NCI-H128 (cell line): ENCODE measurements around the gene KRAS.
"Not testable (repeated sequence)": the region's sequence is repeated elsewhere in the genome, so short reads cannot be mapped to it uniquely, and the experiment has no call there.

Experiments
- DNase-seq: peaks from one replicate; lab custom pipeline; 2025; ENCODE audit not compliant: unreplicated experiment; lab: John Stamatoyannopoulos, UW

KRAS gene

GRCh38 chr12:25250744-25251730 lies at the start of gene KRAS:
KRAS (minus strand) TSS chr12:25250929.
- DNase-seq = peak; percentile 89

- DNase-seq = no peak
Observed at GRCh38 chr12:25296381-25296780, 45.7 kb upstream of the KRAS start.

- DNase-seq = no peak
Observed at GRCh38 chr12:25295361-25295760, 44.6 kb upstream of the KRAS start.

- DNase-seq = no peak
Observed at GRCh38 chr12:25293653-25294052, 42.9 kb upstream of the KRAS start.

- not testable (repeated sequence) for DNase-seq
Observed at GRCh38 chr12:25292810-25293221, 42.1 kb upstream of the KRAS start.

GRCh38 chr12:25287610-25288009 lies 36.9 kb upstream of the KRAS start:
- no peak for DNase-seq

GRCh38 chr12:25286837-25287236 lies 36.1 kb upstream of the KRAS start:
- no peak for DNase-seq

- DNase-seq = no peak
Observed at GRCh38 chr12:25284024-25284423, 33.3 kb upstream of the KRAS start.

GRCh38 chr12:25283006-25283405 lies 32.3 kb upstream of the KRAS start:
- no peak for DNase-seq

GRCh38 chr12:25280082-25280481 lies 29.4 kb upstream of the KRAS start:
- DNase-seq = no peak

GRCh38 chr12:25278269-25278668 lies 27.5 kb upstream of the KRAS start:
- no peak for DNase-seq

GRCh38 chr12:25276199-25276937 lies 25.6 kb upstream of the KRAS start:
- no peak for DNase-seq

- no peak for DNase-seq
Observed at GRCh38 chr12:25271486-25272098, 20.9 kb upstream of the KRAS start.

- DNase-seq = no peak
Observed at GRCh38 chr12:25269701-25270100, 19.0 kb upstream of the KRAS start.

- no peak for DNase-seq
Observed at GRCh38 chr12:25266497-25266896, 15.8 kb upstream of the KRAS start.

GRCh38 chr12:25264862-25265261 lies 14.1 kb upstream of the KRAS start:
- DNase-seq = no peak

- no peak for DNase-seq
Observed at GRCh38 chr12:25264114-25264513, 13.4 kb upstream of the KRAS start.

- no peak for DNase-seq
Observed at GRCh38 chr12:25263594-25263993, 12.9 kb upstream of the KRAS start.

- DNase-seq = no peak
Observed at GRCh38 chr12:25262389-25263074, 11.8 kb upstream of the KRAS start.

GRCh38 chr12:25257590-25258324 lies 7.0 kb upstream of the KRAS start:
- DNase-seq = no peak
